KMS-11 (cell line): ENCODE measurements around the gene SEPHS1.

Experiments used
- H2AFZ ChIP-seq: fragments of 200-600 bp; sonication (generic); 2 replicates; pipeline ENCODE4 v1.6.1; 2016; ENCODE audit warnings: antibody characterized with exemption, mixed run types, low read depth
- H3K27ac ChIP-seq: fragments of 200-600 bp; sonication (generic); 2 replicates; pipeline ENCODE4 v1.6.1; 2016; ENCODE audit warnings: mild to moderate bottlenecking, mixed run types
- H3K27me3 ChIP-seq: fragments of 200-600 bp; sonication (generic); 2 replicates; pipeline ENCODE4 v1.6.1; 2017; ENCODE audit warnings: mild to moderate bottlenecking, low read depth, mixed run types, moderate library complexity; ENCODE audit not compliant: insufficient read depth
- H3K36me3 ChIP-seq: fragments of 200-600 bp; sonication (generic); 2 replicates; pipeline ENCODE4 v1.6.1; 2017; ENCODE audit warnings: mild to moderate bottlenecking, mixed run types; ENCODE audit not compliant: insufficient read depth
- H3K4me1 ChIP-seq: fragments of 200-600 bp; sonication (generic); 2 replicates; pipeline ENCODE4 v1.6.1; 2016; ENCODE audit warnings: mild to moderate bottlenecking, low read depth, mixed run types; ENCODE audit not compliant: poor library complexity, severe bottlenecking
- H3K4me2 ChIP-seq: fragments of 200-600 bp; sonication (generic); 2 replicates; pipeline ENCODE4 v1.7.0; 2016; ENCODE audit warnings: mild to moderate bottlenecking, mixed run types
- H3K4me3 ChIP-seq: fragments of 200-600 bp; sonication (generic); IDR thresholded peaks from 2 replicates; pipeline ENCODE4 v1.6.1; 2017; ENCODE audit warnings: low read depth, low read length, mixed read lengths; ENCODE audit not compliant: insufficient read depth
- H3K79me2 ChIP-seq: fragments of 200-600 bp; sonication (generic); 2 replicates; pipeline ENCODE4 v1.6.1; 2016; ENCODE audit warnings: low read depth, mixed run types; ENCODE audit not compliant: insufficient read depth
- H3K9ac ChIP-seq: fragments of 200-600 bp; sonication (generic); 2 replicates; pipeline ENCODE4 v1.6.1; 2016; ENCODE audit warnings: mild to moderate bottlenecking, mixed run types
- H4K20me1 ChIP-seq: fragments of 200-600 bp; sonication (generic); 2 replicates; pipeline ENCODE4 v1.6.1; 2016; ENCODE audit warnings: mild to moderate bottlenecking, mixed run types; ENCODE audit not compliant: insufficient read depth
- CTCF ChIP-seq: fragments of 200-600 bp; sonication (generic); conservative IDR thresholded peaks from 2 replicates; pipeline ENCODE4 v1.6.1; 2017; ENCODE audit warnings: low read depth, mild to moderate bottlenecking, antibody characterized with exemption, low read length, moderate library complexity, mixed read lengths

The SEPHS1 gene

GRCh38 chr10:13360587-13360986 is 12.5 kb upstream of the SEPHS1 start:
- H3K36me3 ChIP-seq = no peaks in the 10 kb centered on the region
- H3K4me2 ChIP-seq = no peak overlapping the region
- no peaks in the 10 kb centered on the region for H4K20me1 ChIP-seq
- H3K27me3 ChIP-seq = no peaks in the 10 kb centered on the region
- TF ChIP-seq CTCF = no peak
- H3K4me1 ChIP-seq = no peaks in the 10 kb centered on the region
- H2AFZ ChIP-seq = no peak overlapping the region
- H3K27ac ChIP-seq = no peak overlapping the region
- no peak overlapping the region for H3K9ac ChIP-seq
- H3K4me3 ChIP-seq = no peak overlapping the region
- H3K79me2 ChIP-seq = no peaks in the 10 kb centered on the region

DNA sequence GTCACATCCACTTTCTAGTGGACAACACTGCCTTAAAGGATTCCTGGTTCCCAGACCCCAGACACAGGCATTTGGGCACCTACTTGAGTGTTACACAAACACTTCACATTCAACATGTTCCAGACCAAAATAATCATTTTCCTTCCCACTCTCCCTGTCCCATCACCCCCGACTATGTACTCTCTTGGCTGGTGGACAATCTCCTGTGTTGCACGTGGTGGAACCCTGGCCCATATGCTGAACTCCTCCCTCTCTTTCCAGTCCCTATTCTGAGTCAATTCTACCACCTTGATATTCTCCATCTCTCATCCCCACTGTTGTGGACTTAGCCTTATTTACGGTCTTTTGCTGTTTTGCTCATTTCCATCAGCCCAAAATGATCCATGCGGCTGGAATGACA is 8.3 kb upstream of the SEPHS1 start:
- TF ChIP-seq CTCF = no peak
- Histone ChIP-seq H3K27me3 (no peaks in the 10 kb centered on the region), H3K4me3 (no peak overlapping the region), H3K4me1 (no peaks in the 10 kb centered on the region), H3K79me2 (no peaks in the 10 kb centered on the region), H3K36me3 (no peaks in the 10 kb centered on the region), H2AFZ (no peak overlapping the region), H3K9ac (no peak overlapping the region), H3K27ac (no peak overlapping the region), H4K20me1 (no peaks in the 10 kb centered on the region), H3K4me2 (no peak overlapping the region)

- TF ChIP-seq CTCF = no peak
- H3K9ac ChIP-seq = no peak overlapping the region
- no peak overlapping the region for H2AFZ ChIP-seq
Observed at GRCh38 chr10:13354783-13355182, 6.7 kb upstream of the SEPHS1 start.

GRCh38 chr10:13352519-13352918 is 4.4 kb upstream of the SEPHS1 start:
- no peaks in the 10 kb centered on the region for H3K27me3 ChIP-seq

More at GRCh38 chr10:13354783-13355182, 6.7 kb upstream of the SEPHS1 start:
- peaks cover 10% of the 10 kb centered on the region for H3K4me1 ChIP-seq
- no peak overlapping the region for H3K4me2 ChIP-seq
- no peaks in the 10 kb centered on the region for H4K20me1 ChIP-seq
- H3K4me3 ChIP-seq = no peak overlapping the region
- no peak overlapping the region for H3K27ac ChIP-seq
- no peaks in the 10 kb centered on the region for H3K27me3 ChIP-seq
- no peaks in the 10 kb centered on the region for H3K79me2 ChIP-seq
- H3K36me3 ChIP-seq = no peaks in the 10 kb centered on the region

More at GRCh38 chr10:13352519-13352918, 4.4 kb upstream of the SEPHS1 start:
- Histone ChIP-seq H3K79me2 (no peaks in the 10 kb centered on the region), H2AFZ (no peak overlapping the region), H3K4me2 (no peak overlapping the region), H3K36me3 (no peaks in the 10 kb centered on the region), H3K9ac (no peak overlapping the region), H4K20me1 (no peaks in the 10 kb centered on the region), H3K27ac (no peak overlapping the region), H3K4me3 (no peak overlapping the region), H3K4me1 (peaks cover 10% of the 10 kb centered on the region)
- no peak for TF ChIP-seq CTCF
